ENCODE results near the gene KAZN.

KAZN gene

GRCh38 chr1:15124362-15125100 lies 526.0 kb downstream of the KAZN start:
- CTCF ChIA-PET = interaction anchor here (1.4 to 1.7 kb wide), 3 partner anchors 28 to 181 kb away, joined by 4 to 6 read pairs (median 5); no protein-coding TSS in a partner anchor

More at GRCh38 chr1:15124362-15125100, 526.0 kb downstream of the KAZN start:
- TF ChIP-seq REST (tag by site-specific recombination; IDR thresholded peaks at IDR 0.05) (no peak), ZBTB17 (tag by site-specific recombination; IDR thresholded peaks at IDR 0.05) (no peak), ZNF391 (tag by site-specific recombination; IDR thresholded peaks at IDR 0.05; ENCODE audit: borderline replicate concordance, low read depth) (no peak), ZNF692 (tag by site-specific recombination; IDR thresholded peaks at IDR 0.05) (no peak), ZNF518A (tag by site-specific recombination; conservative IDR thresholded peaks at IDR 0.05; ENCODE audit: low read depth) (no peak), ZNF37A (tag by site-specific recombination; IDR thresholded peaks at IDR 0.05) (no peak), ZNF473 (tag by site-specific recombination; IDR thresholded peaks at IDR 0.05) (no peak), ZNF140 (tag by site-specific recombination; IDR thresholded peaks at IDR 0.05) (no peak), SP7 (tag by site-specific recombination; IDR thresholded peaks at IDR 0.05) (no peak), GLI2 (tag by site-specific recombination; IDR thresholded peaks at IDR 0.05; ENCODE audit: borderline replicate concordance, low read depth) (no peak), ZNF776 (tag by site-specific recombination; IDR thresholded peaks at IDR 0.05; ENCODE audit: borderline replicate concordance) (no peak), PBX3 (CRISPR knock-in tag; IDR thresholded peaks at IDR 0.05) (no peak), ZIC2 (tag by site-specific recombination; IDR thresholded peaks at IDR 0.05) (no peak), SALL2 (tag by site-specific recombination; IDR thresholded peaks at IDR 0.05; ENCODE audit: borderline replicate concordance) (no peak), ZNF707 (tag by site-specific recombination; IDR thresholded peaks at IDR 0.05) (no peak), ZNF16 (tag by site-specific recombination; IDR thresholded peaks at IDR 0.05; ENCODE audit: low read depth) (no peak), ZNF350 (tag by site-specific recombination; IDR thresholded peaks at IDR 0.05) (no peak)
- H3K9me3 ChIP-seq (ENCODE audit: control insufficient read depth, insufficient read depth, low read depth, low read length) = no peaks in the 10 kb centered on the region
- POLR2A ChIA-PET = no interaction called here
- H3K36me3 ChIP-seq (ENCODE audit: control insufficient read depth in 2 of 2, insufficient read depth in 1 of 2, low read length in 2 of 2) = no peaks in the 10 kb centered on the region
- H3K4me3 ChIP-seq (ENCODE audit: low read depth, low read length) = no peak overlapping the region
- no peaks in the 10 kb centered on the region for H3K4me1 ChIP-seq (ENCODE audit: control insufficient read depth, insufficient read depth, low read length)
- no peak overlapping the region for H3K27ac ChIP-seq (ENCODE audit: extremely low read depth, low read depth, low read length)

Data from HEK293 (cell line).